GM19455 (cell line): Measurements from ENCODE around the gene SCYL3.
"Not testable (repeated sequence)": the region's sequence is repeated elsewhere in the genome, so short reads cannot be mapped to it uniquely, and the experiment has no call there.

Experiments used
- ATAC-seq: cut with Tn5 transposase; IDR thresholded peaks from one replicate; pipeline ENCODE4 v1.9.1; 2021; ENCODE audit not compliant: unreplicated experiment

The SCYL3 gene

DNA sequence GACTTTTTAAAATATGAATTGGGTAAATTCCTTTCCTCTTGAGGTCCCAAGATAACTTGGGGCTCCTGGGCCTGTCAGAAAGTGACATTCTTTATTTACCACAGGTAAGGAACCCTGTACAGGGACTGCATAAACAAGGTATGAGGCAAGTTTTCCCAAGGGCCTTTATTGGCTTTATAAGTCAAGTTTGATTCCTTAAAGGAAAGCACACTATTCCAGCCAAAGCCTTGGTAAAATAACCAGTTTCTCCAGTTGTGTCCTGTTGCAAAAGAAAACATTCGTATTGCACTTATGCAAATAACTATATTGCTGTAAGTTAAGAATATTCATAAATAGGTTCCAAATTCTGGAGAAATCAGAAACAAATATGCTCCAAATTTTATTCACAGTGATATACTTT is 77.1 kb downstream of the SCYL3 start:
- no peak for ATAC-seq

DNA sequence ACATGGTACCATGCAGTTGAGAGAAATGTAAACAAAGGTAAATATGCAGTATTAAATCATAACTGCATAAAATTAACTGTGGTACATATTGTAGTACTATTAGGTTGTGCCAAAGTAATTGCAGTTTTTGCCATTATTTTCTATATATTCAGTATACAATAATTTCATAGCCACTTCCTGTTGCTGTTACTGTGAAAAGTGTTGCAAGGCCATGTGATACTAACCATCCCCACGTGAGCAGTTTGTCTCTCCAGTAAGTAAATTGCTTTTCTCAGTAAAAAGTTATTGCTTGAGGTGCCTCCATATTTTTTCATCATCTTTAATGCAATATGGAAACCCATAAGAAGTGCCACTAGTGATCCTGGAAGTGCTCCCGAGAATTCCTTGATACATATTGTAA is 79.4 kb downstream of the SCYL3 start:
- ATAC-seq = no peak

DNA sequence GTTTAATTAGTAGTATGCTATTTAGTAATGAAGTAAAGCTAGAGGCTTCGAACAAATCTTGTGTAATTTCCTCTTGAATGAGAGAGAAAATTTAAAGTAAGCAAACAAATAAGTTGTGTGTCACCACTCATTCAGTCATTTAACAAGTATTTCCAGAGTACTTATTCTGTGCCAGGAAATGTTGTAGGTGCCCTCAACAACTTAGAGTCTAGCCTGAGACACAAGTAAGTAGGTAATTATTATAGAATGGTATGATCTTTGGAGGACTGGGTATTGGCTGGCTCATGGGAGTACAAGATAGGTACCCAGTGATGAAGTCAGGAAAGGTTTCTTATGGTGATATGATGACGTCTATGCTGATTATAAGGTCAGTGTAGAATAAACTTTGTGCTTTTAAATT is 81.6 kb downstream of the SCYL3 start:
- no peak for ATAC-seq

DNA sequence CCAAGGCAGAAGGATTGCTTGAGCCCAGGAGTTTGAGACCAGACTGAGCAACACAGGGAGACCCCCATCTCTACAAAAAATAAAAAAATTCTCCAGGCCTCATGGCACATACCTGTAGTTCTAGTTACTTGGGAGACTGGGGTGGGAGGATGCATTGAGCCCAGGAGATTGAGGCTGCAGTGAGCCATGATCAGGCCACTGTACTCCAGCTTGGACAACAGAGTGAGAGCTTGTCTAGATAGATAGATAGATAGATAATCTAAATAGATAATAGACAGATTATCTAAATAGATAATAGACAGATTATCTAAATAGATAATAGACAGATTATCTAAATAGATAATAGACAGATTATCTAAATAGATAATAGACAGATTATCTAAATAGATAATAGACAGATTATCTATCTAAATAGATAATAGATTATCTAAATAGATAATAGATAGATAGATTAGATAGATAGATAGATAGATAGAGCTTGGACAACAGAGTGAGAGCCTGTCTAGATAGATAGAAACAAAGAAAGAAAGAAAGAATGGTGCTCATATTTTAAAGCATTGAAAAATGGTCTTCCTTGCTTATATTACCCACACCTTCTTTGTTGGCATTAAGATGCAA is 82.2 kb downstream of the SCYL3 start:
- not testable (repeated sequence) for ATAC-seq

DNA sequence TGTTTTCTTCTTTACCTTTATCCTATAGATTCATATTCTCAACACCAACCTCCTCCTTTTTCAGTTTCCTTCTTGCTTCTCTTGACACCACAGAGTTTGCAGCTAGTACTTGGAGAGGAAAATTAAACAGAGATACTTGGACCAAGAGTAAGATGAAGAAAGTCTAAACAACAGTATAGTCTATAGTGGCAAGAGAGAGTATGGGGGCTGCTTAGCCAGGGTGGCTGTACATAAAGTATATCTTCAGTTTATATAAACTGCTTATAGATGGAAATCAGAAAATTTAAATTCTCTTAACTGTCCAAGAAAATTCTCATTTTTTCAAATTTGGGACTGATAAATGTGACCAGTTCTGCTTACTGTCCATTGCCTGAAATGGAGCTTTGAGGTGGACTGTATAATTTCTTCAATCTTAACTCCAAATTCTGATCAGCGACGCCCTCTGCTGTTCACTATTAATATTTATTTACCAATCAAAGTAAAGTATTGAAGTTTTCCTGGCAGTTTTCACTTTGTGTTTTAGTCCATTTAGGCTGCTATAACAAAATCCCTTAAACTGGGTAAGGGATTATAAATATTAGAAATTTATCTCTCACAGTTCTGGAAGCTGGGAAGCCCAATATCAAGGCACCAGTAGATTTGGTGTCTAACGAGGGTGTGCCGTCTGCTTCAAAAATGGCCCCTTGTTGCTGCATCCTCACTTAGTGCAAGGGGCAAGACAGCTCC is 84.2 kb downstream of the SCYL3 start:
- ATAC-seq = peak; percentile 66

DNA sequence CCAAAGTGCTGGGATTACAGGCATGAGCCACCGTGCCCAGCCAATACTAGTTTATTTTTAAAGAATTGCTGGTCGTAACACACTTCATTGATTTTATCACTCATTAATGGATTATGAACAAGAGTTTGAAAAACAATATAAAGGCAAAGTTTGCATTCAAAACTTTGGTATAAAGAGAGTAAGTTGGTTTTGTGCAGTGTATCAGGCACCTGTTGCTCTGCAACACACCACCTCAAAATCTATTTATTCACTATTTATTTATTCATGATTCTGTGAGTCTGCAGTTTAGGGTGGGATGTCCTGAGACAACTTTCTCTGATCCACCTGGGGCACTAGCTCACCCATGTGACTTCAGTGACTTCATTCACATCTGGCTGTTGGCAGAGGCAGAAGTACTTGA is 88.8 kb downstream of the SCYL3 start:
- no peak for ATAC-seq

DNA sequence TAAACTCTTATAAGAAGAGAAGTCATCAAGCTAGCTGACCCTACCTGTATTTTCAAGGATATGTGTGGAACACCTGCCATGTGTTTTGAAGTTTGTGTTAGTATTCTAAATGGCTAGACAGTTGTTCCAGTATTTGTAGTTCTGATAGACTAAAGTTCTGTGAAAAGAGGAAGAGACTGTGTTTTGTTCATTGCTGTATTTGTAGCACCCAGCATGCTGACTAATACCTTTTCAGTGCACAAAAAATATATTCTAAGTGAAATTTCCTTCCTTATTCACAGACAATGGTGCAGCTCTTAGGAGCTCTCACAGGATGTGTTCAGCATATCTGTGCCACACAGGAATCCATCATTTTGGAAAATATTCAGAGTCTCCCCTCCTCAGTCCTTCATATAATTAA is 90.8 kb downstream of the SCYL3 start:
- ATAC-seq = no peak
